ENCODE measurements around the gene ARHGAP44. TPM values are rescaled to one million over a fixed set of nuclear protein-coding genes. Genes with fewer than 3 reads are reported as not detected.

ARHGAP44 gene
- polyA plus RNA-seq, 4 donors: 6.6 to 9.0 (median 7.6) TPM

GRCh38 chr17:12896180-12896785 is 107.0 kb downstream of the ARHGAP44 start:
- no peak for DNase-seq (ENCODE audit: low read depth in 4 of 4, low spot score in 2 of 4)

- no peak for DNase-seq (ENCODE audit: low read depth in 4 of 4, low spot score in 2 of 4)
These were observed 108.8 kb downstream of the ARHGAP44 start for GRCh38 chr17:12898110-12898509.

- no peak for DNase-seq (ENCODE audit: low read depth in 4 of 4, low spot score in 2 of 4)
These were observed 110.3 kb downstream of the ARHGAP44 start for GRCh38 chr17:12899604-12900003.

GRCh38 chr17:12900474-12900873 is 111.2 kb downstream of the ARHGAP44 start:
- DNase-seq (ENCODE audit: low read depth in 4 of 4, low spot score in 2 of 4): no peak

- DNase-seq (ENCODE audit: low read depth in 4 of 4, low spot score in 2 of 4): no peak
These were observed 112.7 kb downstream of the ARHGAP44 start for GRCh38 chr17:12902046-12902445.

GRCh38 chr17:12907477-12907876 is 118.2 kb downstream of the ARHGAP44 start:
- no peak for DNase-seq (ENCODE audit: low read depth in 4 of 4, low spot score in 2 of 4)

- no peak for DNase-seq (ENCODE audit: low read depth in 4 of 4, low spot score in 2 of 4)
These were observed 119.7 kb downstream of the ARHGAP44 start for GRCh38 chr17:12909046-12909445.

GRCh38 chr17:12909511-12909910 is 120.2 kb downstream of the ARHGAP44 start:
- DNase-seq (ENCODE audit: low read depth in 4 of 4, low spot score in 2 of 4): no peak

- no peak for DNase-seq (ENCODE audit: low read depth in 4 of 4, low spot score in 2 of 4)
These were observed 121.9 kb downstream of the ARHGAP44 start for GRCh38 chr17:12911239-12911638.

- no peak for DNase-seq (ENCODE audit: low read depth in 4 of 4, low spot score in 2 of 4)
These were observed 128.1 kb downstream of the ARHGAP44 start for GRCh38 chr17:12917399-12917798.

- DNase-seq (ENCODE audit: low read depth in 4 of 4, low spot score in 2 of 4): no peak
These were observed 128.8 kb downstream of the ARHGAP44 start for GRCh38 chr17:12918142-12918541.

GRCh38 chr17:12922120-12922519 is 132.8 kb downstream of the ARHGAP44 start:
- DNase-seq (ENCODE audit: low read depth in 4 of 4, low spot score in 2 of 4): no peak

GRCh38 chr17:12924614-12925013 is 135.3 kb downstream of the ARHGAP44 start:
- no peak for DNase-seq (ENCODE audit: low read depth in 4 of 4, low spot score in 2 of 4)

- no peak for DNase-seq (ENCODE audit: low read depth in 4 of 4, low spot score in 2 of 4)
These were observed 137.7 kb downstream of the ARHGAP44 start for GRCh38 chr17:12927001-12927400.

GRCh38 chr17:12927541-12928425 is 138.5 kb downstream of the ARHGAP44 start:
- peak in 2 of 4 donors; percentile 23 to 48 for DNase-seq (ENCODE audit: low read depth in 4 of 4, low spot score in 2 of 4)

- no peak for DNase-seq (ENCODE audit: low read depth in 4 of 4, low spot score in 2 of 4)
These were observed 139.4 kb downstream of the ARHGAP44 start for GRCh38 chr17:12928736-12929135.

GRCh38 chr17:12936501-12936900 is 147.2 kb downstream of the ARHGAP44 start:
- no peak for DNase-seq (ENCODE audit: low read depth in 4 of 4, low spot score in 2 of 4)

- no peak for DNase-seq (ENCODE audit: low read depth in 4 of 4, low spot score in 2 of 4)
These were observed 151.4 kb downstream of the ARHGAP44 start for GRCh38 chr17:12940699-12941098.

- DNase-seq (ENCODE audit: low read depth in 4 of 4, low spot score in 2 of 4): no peak
These were observed 157.7 kb downstream of the ARHGAP44 start for GRCh38 chr17:12947047-12947446.

GRCh38 chr17:12952012-12952411 is 162.7 kb downstream of the ARHGAP44 start:
- no peak for DNase-seq (ENCODE audit: low read depth in 4 of 4, low spot score in 2 of 4)

GRCh38 chr17:12953156-12953555 is 163.9 kb downstream of the ARHGAP44 start:
- no peak for DNase-seq (ENCODE audit: low read depth in 4 of 4, low spot score in 2 of 4)

- no peak for DNase-seq (ENCODE audit: low read depth in 4 of 4, low spot score in 2 of 4)
These were observed 166.2 kb downstream of the ARHGAP44 start for GRCh38 chr17:12955521-12955920.
